ENCODE results near the gene PDAP1. TPM values are rescaled to one million over a fixed set of nuclear protein-coding genes. Genes with fewer than 3 reads are reported as not detected.

PDAP1 gene
- total and polyA plus RNA-seq, 7 experiments from 2014 or later, result 38.4 to 104 (median 43.4) TPM

DNA sequence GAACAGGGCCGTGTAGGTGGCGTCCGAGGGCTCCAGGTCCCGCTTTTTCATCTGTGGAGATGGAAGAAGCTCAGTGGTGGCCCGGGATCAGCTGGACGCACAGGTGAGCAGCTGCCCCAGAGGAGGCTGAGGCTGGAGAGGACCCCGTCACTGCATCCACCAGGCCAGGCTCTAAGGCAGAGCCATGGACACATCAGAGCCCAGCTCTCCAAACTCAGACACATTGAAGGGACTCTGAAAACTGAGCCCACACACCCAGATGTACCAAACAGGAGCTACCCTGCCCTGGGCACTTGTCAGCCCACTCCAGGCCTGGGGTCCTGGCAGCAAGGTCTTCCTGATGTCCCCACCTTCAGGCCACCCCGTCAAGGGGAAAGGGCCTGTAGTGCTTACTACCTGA is 21.4 kb upstream of the PDAP1 start:
- no peaks in the 10 kb centered on the region for H3K27me3 Mint-ChIP-seq
- no peak for ATAC-seq
- no peak overlapping the region for H3K4me3 Mint-ChIP-seq
- no peak for DNase-seq
- POLR2A ChIA-PET, result interaction anchor here (0.5 kb wide), 1 partner anchor 285 kb away, joined by 3 read pairs; no protein-coding TSS in a partner anchor
- Histone ChIP-seq H3K27ac (ENCODE audit: low read depth, low read length) (no peak overlapping the region), H3K9me3 (ENCODE audit: control insufficient read depth in 2 of 3, low read length in 3 of 3) (no peaks in the 10 kb centered on the region), H3K4me1 (ENCODE audit: control insufficient read depth in 2 of 2, insufficient read depth in 2 of 2, low read length in 2 of 2) (peaks cover 0 to 9% of the 10 kb centered on the region in 2 donors), H3K27me3 (ENCODE audit: control insufficient read depth in 2 of 2, insufficient read depth in 2 of 2, low read length in 2 of 2) (no peaks in the 10 kb centered on the region), H3K36me3 (ENCODE audit: control insufficient read depth in 2 of 3, insufficient read depth in 3 of 3, low read length in 3 of 3) (peaks cover 0 to 59% (median 5%) of the 10 kb centered on the region in 3 experiments), H3K4me3 (ENCODE audit: low read length) (no peak overlapping the region)
- H3K36me3 Mint-ChIP-seq, result peaks cover 0 to 4% (median 2%) of the 10 kb centered on the region in 5 donors
- peaks cover 0 to 8% (median 6%) of the 10 kb centered on the region in 7 donors for H3K4me1 Mint-ChIP-seq
- CTCF ChIA-PET, result no interaction called here
- no peaks in the 10 kb centered on the region for H3K9me3 Mint-ChIP-seq
- H3K27ac Mint-ChIP-seq, result no peak overlapping the region
- intact Hi-C loops (cut with micrococcal nuclease), result no loop called here

DNA sequence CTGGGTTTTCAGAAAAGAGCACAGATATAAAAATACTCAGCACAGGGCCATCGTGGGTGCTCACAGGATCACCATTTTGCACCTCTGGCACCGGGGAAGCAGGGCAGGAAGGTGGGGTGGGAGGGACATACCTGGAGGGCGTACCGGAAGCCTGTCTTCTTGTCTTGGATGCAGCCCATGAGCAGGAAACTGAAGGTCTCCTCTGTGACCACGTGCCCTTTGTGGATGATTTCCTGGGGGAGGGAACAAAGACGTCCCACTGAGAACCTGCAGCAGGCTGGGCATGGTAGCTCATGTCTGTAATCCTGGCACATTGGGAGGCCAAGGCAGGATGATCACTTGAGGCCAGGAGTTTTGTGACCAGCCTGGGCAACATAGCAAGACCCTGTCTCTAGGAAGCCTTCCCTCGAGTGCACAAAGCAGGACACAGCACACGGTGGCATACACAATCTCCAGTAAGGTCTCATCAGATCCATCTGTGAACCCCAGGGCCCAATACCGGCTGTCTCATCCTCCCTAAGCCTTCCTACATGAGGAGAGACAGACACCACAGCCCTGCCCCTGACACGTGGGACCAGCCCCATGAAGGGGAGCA is 20.7 kb upstream of the PDAP1 start:
- ATAC-seq, result peak; percentile 38
- Histone ChIP-seq H3K4me1 (ENCODE audit: control insufficient read depth in 2 of 2, insufficient read depth in 2 of 2, low read length in 2 of 2) (peaks cover 0 to 9% of the 10 kb centered on the region in 2 donors), H3K9me3 (ENCODE audit: control insufficient read depth in 2 of 3, low read length in 3 of 3) (no peaks in the 10 kb centered on the region), H3K36me3 (ENCODE audit: control insufficient read depth in 2 of 3, insufficient read depth in 3 of 3, low read length in 3 of 3) (peaks cover 0 to 60% (median 5%) of the 10 kb centered on the region in 3 experiments), H3K27ac (ENCODE audit: low read depth, low read length) (peak overlapping the region; percentile 29), H3K4me3 (ENCODE audit: low read length) (no peak overlapping the region), H3K27me3 (ENCODE audit: control insufficient read depth in 2 of 2, insufficient read depth in 2 of 2, low read length in 2 of 2) (no peaks in the 10 kb centered on the region)
- H3K27me3 Mint-ChIP-seq, result no peaks in the 10 kb centered on the region
- ChIA-PET CTCF (no interaction called here), POLR2A (no interaction called here)
- H3K9me3 Mint-ChIP-seq, result no peaks in the 10 kb centered on the region
- H3K4me3 Mint-ChIP-seq, result peak overlapping the region in 3 of 10 donors; percentile 15 to 49 (median 19)
- peaks cover 0 to 8% (median 6%) of the 10 kb centered on the region in 7 donors for H3K4me1 Mint-ChIP-seq
- H3K36me3 Mint-ChIP-seq, result peaks cover 0 to 4% (median 2%) of the 10 kb centered on the region in 5 donors
- peak in 7 of 9 donors; percentile 18 to 52 (median 31) for DNase-seq
- intact Hi-C loops (cut with micrococcal nuclease), result no loop called here
- peak overlapping the region in 5 of 9 donors; percentile 54 to 82 (median 72) for H3K27ac Mint-ChIP-seq

GRCh38 chr7:99424932-99425730 is 16.7 kb upstream of the PDAP1 start:
- H3K27ac Mint-ChIP-seq, result no peak overlapping the region
- Histone ChIP-seq H3K27me3 (ENCODE audit: control insufficient read depth in 2 of 2, insufficient read depth in 2 of 2, low read length in 2 of 2) (no peaks in the 10 kb centered on the region), H3K4me1 (ENCODE audit: control insufficient read depth in 2 of 2, insufficient read depth in 2 of 2, low read length in 2 of 2) (peaks cover 0 to 9% of the 10 kb centered on the region in 2 donors), H3K27ac (ENCODE audit: low read depth, low read length) (no peak overlapping the region), H3K9me3 (ENCODE audit: control insufficient read depth in 2 of 3, low read length in 3 of 3) (no peaks in the 10 kb centered on the region), H3K36me3 (ENCODE audit: control insufficient read depth in 2 of 3, insufficient read depth in 3 of 3, low read length in 3 of 3) (peaks cover 0 to 65% (median 0%) of the 10 kb centered on the region in 3 experiments), H3K4me3 (ENCODE audit: low read length) (no peak overlapping the region)
- H3K9me3 Mint-ChIP-seq, result peaks cover 0 to 1% (median 0%) of the 10 kb centered on the region in 11 donors
- no peak overlapping the region for H3K4me3 Mint-ChIP-seq
- DNase-seq (no peak), ATAC-seq (no peak)
- ChIA-PET POLR2A (no interaction called here), CTCF (no interaction called here)
- peaks cover 0 to 7% (median 0%) of the 10 kb centered on the region in 5 donors for H3K36me3 Mint-ChIP-seq
- no peaks in the 10 kb centered on the region for H3K27me3 Mint-ChIP-seq
- intact Hi-C loops (cut with micrococcal nuclease), result no loop called here
- H3K4me1 Mint-ChIP-seq, result peaks cover 0 to 8% (median 5%) of the 10 kb centered on the region in 7 donors

- Mint-ChIP-seq H3K36me3 (peaks cover under 1 to 14% (median 5%) of the 10 kb centered on the region in 5 donors), H3K4me3 (no peak overlapping the region), H3K27ac (peak overlapping the region in 2 of 9 donors; percentile 38 to 43), H3K4me1 (no peaks in the 10 kb centered on the region), H3K27me3 (no peaks in the 10 kb centered on the region), H3K9me3 (peaks cover 0 to 1% (median 0%) of the 10 kb centered on the region in 11 donors)
- POLR2A ChIA-PET, result interaction anchor here (0.6 kb wide), 1 partner anchor 15 kb away, joined by 6 read pairs; no protein-coding TSS in a partner anchor
- DNase-seq (no peak), ATAC-seq (no peak)
- intact Hi-C loops (cut with micrococcal nuclease), result no loop called here
- no peak overlapping the region for H3K4me3 ChIP-seq (ENCODE audit: low read length)
- no peak overlapping the region for H3K27ac ChIP-seq (ENCODE audit: low read depth, low read length)
- no peaks in the 10 kb centered on the region for H3K9me3 ChIP-seq (ENCODE audit: control insufficient read depth in 2 of 3, low read length in 3 of 3)
- H3K27me3 ChIP-seq (ENCODE audit: control insufficient read depth in 2 of 2, insufficient read depth in 2 of 2, low read length in 2 of 2), result no peaks in the 10 kb centered on the region
- CTCF ChIA-PET, result interaction anchor here (0.6 kb wide), 1 partner anchor 34 kb away, joined by 3 read pairs; no protein-coding TSS in a partner anchor
- H3K4me1 ChIP-seq (ENCODE audit: control insufficient read depth in 2 of 2, insufficient read depth in 2 of 2, low read length in 2 of 2), result no peaks in the 10 kb centered on the region
- H3K36me3 ChIP-seq (ENCODE audit: control insufficient read depth in 2 of 3, insufficient read depth in 3 of 3, low read length in 3 of 3), result peaks cover 2 to 77% (median 17%) of the 10 kb centered on the region in 3 experiments
Observed at GRCh38 chr7:99422625-99423024, 14.2 kb upstream of the PDAP1 start.

GRCh38 chr7:99422186-99422585 is 13.8 kb upstream of the PDAP1 start:
- Histone ChIP-seq H3K36me3 (ENCODE audit: control insufficient read depth in 2 of 3, insufficient read depth in 3 of 3, low read length in 3 of 3) (peaks cover 7 to 81% (median 17%) of the 10 kb centered on the region in 3 experiments), H3K27me3 (ENCODE audit: control insufficient read depth in 2 of 2, insufficient read depth in 2 of 2, low read length in 2 of 2) (no peaks in the 10 kb centered on the region), H3K4me3 (ENCODE audit: low read length) (no peak overlapping the region), H3K9me3 (ENCODE audit: control insufficient read depth in 2 of 3, low read length in 3 of 3) (no peaks in the 10 kb centered on the region), H3K27ac (ENCODE audit: low read depth, low read length) (no peak overlapping the region), H3K4me1 (ENCODE audit: control insufficient read depth in 2 of 2, insufficient read depth in 2 of 2, low read length in 2 of 2) (no peaks in the 10 kb centered on the region)
- intact Hi-C loops (cut with micrococcal nuclease), result no loop called here
- H3K27me3 Mint-ChIP-seq, result no peaks in the 10 kb centered on the region
- DNase-seq (no peak), ATAC-seq (no peak)
- POLR2A ChIA-PET, result interaction anchor here (0.6 kb wide), 1 partner anchor 16 kb away, joined by 6 read pairs; no protein-coding TSS in a partner anchor
- peaks cover 0 to 1% (median 0%) of the 10 kb centered on the region in 11 donors for H3K9me3 Mint-ChIP-seq
- no peak overlapping the region for H3K4me3 Mint-ChIP-seq
- no peaks in the 10 kb centered on the region for H3K4me1 Mint-ChIP-seq
- H3K36me3 Mint-ChIP-seq, result peaks cover 3 to 18% (median 9%) of the 10 kb centered on the region in 5 donors
- CTCF ChIA-PET, result interaction anchor here (0.6 kb wide), 1 partner anchor 34 kb away, joined by 3 read pairs; no protein-coding TSS in a partner anchor
- H3K27ac Mint-ChIP-seq, result peak overlapping the region in 1 of 9 donors; percentile 46

DNA sequence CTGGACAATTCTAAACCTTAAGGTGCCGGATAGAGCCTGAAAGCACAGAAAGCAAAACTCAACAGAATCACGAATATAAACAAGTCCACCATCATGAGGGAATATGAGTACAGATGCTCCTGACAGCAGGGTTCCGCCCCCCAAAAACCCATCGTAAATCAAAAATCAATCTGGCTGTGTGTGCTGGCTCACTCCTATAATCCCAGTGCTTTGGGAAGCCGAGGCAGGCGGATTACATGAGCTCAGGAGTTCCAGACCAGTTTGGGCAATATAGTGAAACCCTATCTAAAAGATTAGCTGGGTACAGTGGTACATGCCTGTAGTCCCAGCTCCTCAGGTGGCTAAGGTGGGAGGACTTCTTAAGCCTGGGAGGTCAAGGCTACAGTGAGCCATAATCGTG is 12.6 kb upstream of the PDAP1 start:
- ATAC-seq (no peak), DNase-seq (no peak)
- no peaks in the 10 kb centered on the region for H3K4me1 Mint-ChIP-seq
- H3K27me3 Mint-ChIP-seq, result no peaks in the 10 kb centered on the region
- H3K27ac Mint-ChIP-seq, result peak overlapping the region in 2 of 9 donors; percentile 14 to 21
- H3K36me3 Mint-ChIP-seq, result peaks cover 3 to 26% (median 9%) of the 10 kb centered on the region in 5 donors
- H3K4me1 ChIP-seq (ENCODE audit: control insufficient read depth in 2 of 2, insufficient read depth in 2 of 2, low read length in 2 of 2), result no peaks in the 10 kb centered on the region
- CTCF ChIA-PET, result interaction anchor here (0.9 kb wide), 1 partner anchor 58 kb away, joined by 3 read pairs; no protein-coding TSS in a partner anchor
- no peak overlapping the region for H3K27ac ChIP-seq (ENCODE audit: low read depth, low read length)
- H3K4me3 Mint-ChIP-seq, result no peak overlapping the region
- H3K9me3 ChIP-seq (ENCODE audit: control insufficient read depth in 2 of 3, low read length in 3 of 3), result no peaks in the 10 kb centered on the region
- H3K4me3 ChIP-seq (ENCODE audit: low read length), result no peak overlapping the region
- H3K36me3 ChIP-seq (ENCODE audit: control insufficient read depth in 2 of 3, insufficient read depth in 3 of 3, low read length in 3 of 3), result peaks cover 13 to 93% (median 17%) of the 10 kb centered on the region in 3 experiments
- no peaks in the 10 kb centered on the region for H3K27me3 ChIP-seq (ENCODE audit: control insufficient read depth in 2 of 2, insufficient read depth in 2 of 2, low read length in 2 of 2)
- POLR2A ChIA-PET, result interaction anchor here (0.7 to 1.4 kb wide), 2 partner anchors 12 to 90 kb away, joined by 5 to 7 read pairs; partner anchors contain the start of genes BUD31 and PDAP1
- peaks cover 0 to 1% (median 0%) of the 10 kb centered on the region in 11 donors for H3K9me3 Mint-ChIP-seq
- intact Hi-C loops (cut with micrococcal nuclease), result no loop called here
